GM18502 (cell line): ENCODE measurements around the gene EHMT1.

Source experiments
- ATAC-seq: cut with Tn5 transposase; IDR thresholded peaks from one replicate; pipeline ENCODE4 v1.9.1; 2021; ENCODE audit warnings: mild to moderate bottlenecking; ENCODE audit not compliant: unreplicated experiment, poor library complexity

EHMT1 gene

GRCh38 chr9:137813651-137814415 lies 195.0 kb downstream of the EHMT1 start:
- no peak for ATAC-seq

- no peak for ATAC-seq
Observed at GRCh38 chr9:137814436-137814835, 195.6 kb downstream of the EHMT1 start.

DNA sequence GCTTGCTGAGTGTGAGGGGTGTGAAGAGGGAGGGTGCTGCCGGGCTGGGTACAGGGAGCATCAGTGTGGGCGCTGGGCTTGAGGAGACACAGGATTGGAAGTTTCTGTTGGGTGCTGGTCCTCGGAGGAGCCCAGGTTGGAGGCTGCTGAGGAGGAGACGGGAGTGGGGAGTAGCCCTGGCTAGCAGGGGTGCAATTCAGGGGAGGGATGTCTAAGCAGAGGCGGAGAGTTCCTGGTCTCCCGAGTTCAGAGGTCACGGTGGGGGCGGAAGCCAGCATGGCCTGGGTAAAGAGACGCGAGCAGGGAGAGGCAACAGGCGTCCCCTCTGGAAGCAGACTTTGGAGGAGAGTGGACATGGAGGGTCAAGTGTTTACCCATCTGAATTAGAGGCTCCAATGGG lies 196.0 kb downstream of the EHMT1 start:
- no peak for ATAC-seq

- no peak for ATAC-seq
Observed at GRCh38 chr9:137815256-137816255, 196.8 kb downstream of the EHMT1 start.

DNA sequence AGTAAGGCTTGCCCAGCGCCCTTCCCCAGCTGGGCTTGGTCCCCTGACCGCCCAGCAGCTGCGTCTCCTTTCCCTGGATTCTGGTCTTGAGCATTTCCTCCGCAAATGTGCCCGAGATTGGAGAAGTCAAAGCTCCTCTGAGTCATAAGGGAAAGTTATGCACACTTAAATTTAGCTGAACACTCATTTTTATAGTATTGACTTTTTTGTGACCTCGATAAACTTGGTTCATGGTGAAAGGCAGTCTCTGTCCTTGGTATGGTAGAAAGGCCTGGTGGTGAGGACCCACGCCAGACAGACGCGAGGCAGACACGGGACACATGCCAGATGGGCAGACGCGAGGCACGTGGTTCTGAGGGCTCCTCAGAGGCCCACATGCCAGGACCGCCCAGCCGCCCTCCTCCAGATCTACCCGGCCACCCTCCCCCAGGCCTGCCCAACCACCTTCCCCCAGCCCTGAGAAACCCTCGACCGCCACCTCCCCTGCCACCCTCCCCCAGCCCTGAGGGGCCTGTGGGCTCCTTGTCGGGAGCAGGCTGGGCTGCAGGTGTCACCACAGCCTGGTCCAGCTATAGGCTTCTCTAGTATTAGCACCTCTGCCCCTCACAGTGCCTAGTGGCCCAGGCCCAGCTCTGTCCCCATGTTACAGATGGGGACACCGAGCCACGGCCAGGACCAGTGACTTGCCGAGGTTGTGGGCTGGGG lies 197.9 kb downstream of the EHMT1 start:
- ATAC-seq: no peak

DNA sequence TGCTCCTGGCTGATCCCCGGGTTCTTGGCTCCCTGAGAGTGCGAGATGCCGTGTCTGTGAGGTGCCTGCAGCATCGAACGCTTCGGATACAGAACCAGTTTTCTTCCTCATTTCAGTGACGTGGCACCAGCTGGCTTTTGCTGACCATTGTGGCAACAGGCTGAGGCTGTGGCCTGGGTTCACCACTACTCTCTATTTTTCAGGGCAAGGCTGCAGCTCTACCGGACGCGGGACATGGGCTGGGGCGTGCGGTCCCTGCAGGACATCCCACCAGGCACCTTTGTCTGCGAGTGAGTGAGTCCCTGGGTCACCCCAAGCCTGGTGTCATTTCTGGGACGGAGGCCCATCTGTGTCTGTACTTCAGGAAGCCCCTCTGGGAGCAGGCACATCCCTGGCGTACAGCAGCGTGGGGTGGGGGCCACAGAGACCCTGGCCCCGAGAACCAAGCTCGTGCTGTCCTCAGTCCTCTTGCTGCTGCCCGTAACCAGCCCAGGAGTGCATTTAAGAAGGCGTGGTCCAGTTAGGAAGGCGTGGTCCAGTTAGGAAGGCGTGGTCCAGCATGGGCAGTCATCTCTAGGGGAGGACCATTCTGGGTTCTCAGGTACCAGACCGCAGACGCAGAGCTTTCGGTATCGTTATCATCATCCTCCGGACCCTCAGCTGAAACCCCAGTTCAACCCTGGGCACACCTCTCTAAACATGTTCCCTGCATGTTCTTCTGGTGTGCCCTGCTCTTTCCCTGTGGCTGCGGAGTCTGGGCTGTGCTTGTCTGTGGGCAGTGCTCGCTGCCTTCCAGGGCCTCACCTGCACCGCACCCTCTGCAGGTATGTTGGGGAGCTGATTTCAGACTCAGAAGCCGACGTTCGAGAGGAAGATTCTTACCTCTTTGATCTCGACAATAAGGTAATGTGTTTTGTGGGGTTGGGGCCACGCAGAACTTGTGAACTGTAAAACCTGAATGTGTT lies 198.7 kb downstream of the EHMT1 start:
- ATAC-seq: no peak

DNA sequence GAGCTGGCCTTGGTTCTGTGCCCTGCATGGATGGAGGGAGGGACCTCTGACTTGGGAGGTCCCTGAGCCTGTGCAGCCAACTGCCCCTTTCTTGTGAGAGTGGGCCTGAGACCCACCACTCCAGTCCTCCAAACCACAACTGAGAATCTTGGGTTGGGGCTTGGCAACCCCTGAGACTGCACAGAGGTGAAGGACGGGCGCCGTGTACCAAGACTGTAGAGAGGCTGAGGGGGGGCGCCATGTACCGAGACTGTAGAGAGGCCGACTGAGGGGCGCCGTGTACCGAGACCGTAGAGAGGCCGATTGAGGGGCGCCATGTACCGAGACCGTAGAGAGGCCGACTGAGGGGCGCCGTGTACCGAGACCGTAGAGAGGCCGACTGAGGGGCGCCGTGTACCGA lies 199.5 kb downstream of the EHMT1 start:
- ATAC-seq: no peak

- ATAC-seq: no peak
Observed at GRCh38 chr9:137820161-137820855, 201.5 kb downstream of the EHMT1 start.

- ATAC-seq: no peak
Observed at GRCh38 chr9:137823986-137824771, 205.4 kb downstream of the EHMT1 start.

DNA sequence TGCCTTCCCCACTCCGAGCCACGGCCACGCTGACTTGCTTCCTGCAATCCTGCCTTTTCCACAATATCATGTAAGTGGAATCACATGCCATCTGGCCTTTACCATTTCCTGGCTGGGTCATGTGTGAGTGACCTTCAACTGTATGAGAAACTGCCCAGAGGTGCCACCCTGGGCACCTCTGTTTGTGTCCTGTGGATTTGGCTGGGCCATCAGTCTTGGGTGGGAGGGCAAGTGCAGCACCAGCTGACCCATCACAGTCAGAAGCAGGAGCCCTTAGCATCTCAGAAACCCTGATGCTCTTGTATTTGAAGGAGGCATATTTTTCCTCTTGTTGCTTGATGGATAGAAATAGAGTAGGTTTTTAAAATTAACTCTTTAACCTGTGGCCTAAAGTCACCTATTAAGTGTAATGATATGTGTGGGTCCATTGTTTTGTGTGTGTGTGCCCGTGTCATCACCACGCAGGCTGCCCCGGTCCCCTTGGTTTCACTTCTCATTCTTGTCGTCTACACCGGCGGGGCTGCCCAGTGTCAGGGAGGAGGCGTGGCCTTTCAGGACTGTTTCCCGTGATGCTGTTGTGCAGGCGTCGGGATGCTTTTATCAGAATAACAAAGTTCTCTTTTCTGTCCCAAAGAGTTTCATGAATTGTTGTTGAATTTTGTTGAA lies 206.7 kb downstream of the EHMT1 start:
- ATAC-seq: no peak

DNA sequence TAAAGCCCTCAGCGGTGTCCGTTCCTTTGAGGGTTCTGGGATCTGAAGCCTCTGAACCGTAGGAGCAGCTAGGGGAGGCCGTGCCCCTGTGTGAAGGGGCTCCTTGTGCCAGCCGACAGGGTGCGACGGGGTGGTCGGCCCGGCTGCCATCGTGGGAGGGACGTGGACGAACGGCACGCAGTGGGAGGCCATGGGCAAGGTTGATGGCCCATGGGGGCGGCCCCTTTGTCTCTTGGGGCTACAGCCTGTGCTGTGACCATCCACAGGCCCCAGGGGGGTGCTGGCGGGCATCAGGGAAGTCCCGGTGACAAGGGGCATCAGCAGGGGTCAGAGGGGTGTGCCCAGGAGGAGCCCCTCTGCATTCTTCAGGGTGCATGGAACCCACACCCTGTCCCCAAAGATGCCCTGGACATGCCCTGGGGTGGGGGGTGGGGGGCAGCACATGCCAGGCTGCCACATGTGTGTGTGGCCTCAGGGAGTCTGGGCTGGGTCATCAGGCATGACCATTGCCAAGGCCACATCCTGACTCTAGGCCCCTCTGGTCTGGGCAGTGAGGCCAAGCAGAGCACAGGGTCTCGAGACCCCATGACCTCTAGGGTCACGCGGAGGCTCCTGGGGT lies 209.2 kb downstream of the EHMT1 start:
- ATAC-seq: no peak

DNA sequence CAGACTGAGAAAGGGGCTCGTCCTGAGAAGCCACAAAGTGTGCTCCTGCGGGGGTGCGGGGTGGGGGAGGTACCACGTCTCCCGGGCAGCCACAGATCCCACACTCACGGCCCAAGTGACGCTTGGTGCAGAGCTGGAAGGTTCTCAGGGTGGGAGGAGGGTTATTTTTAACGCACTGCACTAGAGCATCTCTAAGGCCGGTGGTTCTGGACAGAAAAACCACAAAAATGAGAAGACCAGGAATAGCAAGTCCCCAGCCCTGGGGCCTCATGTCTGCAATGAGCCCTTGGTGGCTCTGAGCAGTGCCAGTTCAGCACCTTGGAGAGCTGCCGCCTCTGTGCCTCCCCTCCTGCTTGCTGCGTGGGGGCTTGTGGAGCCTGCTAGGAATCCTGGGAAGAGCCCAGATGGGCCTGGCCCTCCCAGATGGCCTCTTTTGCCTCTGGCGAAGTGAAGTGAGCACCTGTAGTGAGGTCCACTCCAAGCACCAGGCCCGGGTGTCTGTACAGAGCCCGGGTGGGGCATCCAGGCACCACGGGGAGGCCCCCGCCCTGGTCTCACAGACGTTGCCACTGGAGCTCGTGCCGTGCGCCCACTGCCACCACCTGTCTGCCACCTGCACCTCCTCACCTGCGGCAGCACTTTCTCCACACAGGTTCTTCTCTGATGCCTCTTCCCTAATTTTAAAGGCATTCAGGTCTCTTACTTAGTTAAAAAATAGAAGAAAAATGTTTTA lies 209.9 kb downstream of the EHMT1 start:
- ATAC-seq: no peak

DNA sequence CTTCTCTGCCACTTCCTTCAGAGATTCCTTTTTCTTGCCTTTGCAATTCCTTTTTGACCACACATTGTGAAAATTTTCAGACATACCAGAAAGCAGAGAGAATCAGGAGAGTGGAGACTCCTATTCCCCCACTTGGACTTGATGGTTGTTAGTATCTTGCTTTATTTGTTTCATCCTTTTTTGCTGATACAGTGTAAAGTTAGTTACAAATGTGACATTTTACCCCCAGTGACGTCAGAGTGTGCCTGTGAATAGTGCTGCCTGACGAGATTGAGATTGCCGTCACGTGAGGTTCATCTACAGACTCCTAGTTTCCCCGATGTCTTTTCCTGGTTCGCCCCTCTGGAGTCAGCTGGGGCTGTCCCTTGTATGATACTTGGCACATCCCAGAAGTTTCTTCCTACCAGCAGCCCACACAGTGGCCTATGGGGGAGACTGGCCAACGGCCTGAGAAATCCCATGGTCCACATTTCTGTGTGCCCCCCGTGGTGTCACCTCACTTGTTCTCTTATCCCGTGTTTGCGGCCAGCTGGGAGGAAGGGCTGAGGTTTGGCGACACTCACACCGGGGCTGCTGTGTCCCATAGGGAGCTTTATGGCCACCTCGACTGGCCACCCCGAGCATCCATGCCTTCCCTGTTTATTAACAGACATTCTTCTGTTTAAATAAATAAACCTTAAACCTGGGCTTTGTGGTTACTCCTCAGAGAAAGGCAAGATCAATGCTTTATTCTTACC lies 210.6 kb downstream of the EHMT1 start:
- ATAC-seq: no peak

DNA sequence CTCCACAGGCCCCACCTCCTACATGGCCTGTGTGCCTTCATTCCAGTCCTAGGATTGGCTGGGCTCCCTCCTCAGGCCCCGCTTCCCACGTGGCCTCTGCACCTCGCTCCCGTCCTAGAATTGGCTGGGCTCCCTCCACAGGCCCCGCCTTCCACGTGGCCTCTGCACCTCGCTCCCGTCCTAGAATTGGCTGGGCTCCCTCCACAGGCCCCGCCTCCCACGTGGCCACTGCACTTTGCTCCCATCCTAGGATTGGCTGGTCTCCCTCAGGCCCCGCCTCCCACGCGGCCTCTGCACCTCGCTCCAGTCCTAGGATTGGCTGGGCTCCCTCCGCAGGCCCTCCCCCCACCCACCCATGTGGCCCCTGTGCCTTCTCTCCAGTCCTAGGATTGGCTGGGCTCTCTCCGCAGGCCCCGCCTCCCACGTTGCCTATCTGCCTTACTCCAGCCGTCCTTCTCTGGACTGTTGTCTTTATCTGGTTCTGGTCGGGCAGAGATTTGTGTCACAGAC lies 213.4 kb downstream of the EHMT1 start:
- ATAC-seq: no peak

GRCh38 chr9:137832830-137833590 lies 214.2 kb downstream of the EHMT1 start:
- no peak for ATAC-seq
